ENCODE measurements around the gene SFTPD. TPM values are rescaled to one million over a fixed set of nuclear protein-coding genes. Genes with fewer than 3 reads are reported as not detected.

Gene SFTPD
- total RNA-seq, 1 donor from 2014 or later, result 0.36 TPM

GRCh38 chr10:79947083-79947415 is 1.9 kb downstream of the SFTPD start:
- DNase-seq (ENCODE audit: low spot score) (no peak), ATAC-seq (no peak)
- intact Hi-C loops (cut with DNase I), result no loop called here

- ATAC-seq (no peak), DNase-seq (ENCODE audit: low spot score) (no peak)
- intact Hi-C loops (cut with DNase I), result no loop called here
Measured at GRCh38 chr10:79946271-79947082, 2.4 kb downstream of the SFTPD start.

GRCh38 chr10:79944428-79945395 is 4.2 kb downstream of the SFTPD start:
- intact Hi-C loops (cut with DNase I), result no loop called here
- no peak for DNase-seq (ENCODE audit: low spot score)
- no peak for ATAC-seq

GRCh38 chr10:79943871-79944270 is 5.0 kb downstream of the SFTPD start:
- DNase-seq (ENCODE audit: low spot score) (no peak), ATAC-seq (no peak)
- intact Hi-C loops (cut with DNase I), result no loop called here

- intact Hi-C loops (cut with DNase I), result no loop called here
- DNase-seq (ENCODE audit: low spot score) (no peak), ATAC-seq (no peak)
Measured at GRCh38 chr10:79942261-79943185, 6.4 kb downstream of the SFTPD start.

GRCh38 chr10:79941585-79942210 is 7.2 kb downstream of the SFTPD start:
- intact Hi-C loops (cut with DNase I), result no loop called here
- no peak for ATAC-seq
- DNase-seq (ENCODE audit: low spot score), result no peak

- ATAC-seq (no peak), DNase-seq (ENCODE audit: low spot score) (no peak)
- intact Hi-C loops (cut with DNase I), result no loop called here
Measured at GRCh38 chr10:79941146-79941545, 7.8 kb downstream of the SFTPD start.

GRCh38 chr10:79940431-79940830 is 8.5 kb downstream of the SFTPD start:
- DNase-seq (ENCODE audit: low spot score) (no peak), ATAC-seq (no peak)
- intact Hi-C loops (cut with DNase I), result no loop called here

- DNase-seq (ENCODE audit: low spot score) (no peak), ATAC-seq (no peak)
- intact Hi-C loops (cut with DNase I), result no loop called here
Measured at GRCh38 chr10:79939969-79940368, 8.9 kb downstream of the SFTPD start.

GRCh38 chr10:79938728-79939406 is 10.0 kb downstream of the SFTPD start:
- peak; percentile 87 for ATAC-seq
- no peak for DNase-seq (ENCODE audit: low spot score)
- intact Hi-C loops (cut with DNase I), result no loop called here

GRCh38 chr10:79937701-79938151 is 11.2 kb downstream of the SFTPD start:
- intact Hi-C loops (cut with DNase I), result no loop called here
- DNase-seq (ENCODE audit: low spot score), result no peak
- ATAC-seq, result no peak

GRCh38 chr10:79936625-79937615 is 12.0 kb downstream of the SFTPD start:
- ATAC-seq (no peak), DNase-seq (ENCODE audit: low spot score) (no peak)
- intact Hi-C loops (cut with DNase I), result no loop called here

- DNase-seq (ENCODE audit: low spot score), result no peak
- no peak for ATAC-seq
- intact Hi-C loops (cut with DNase I), result no loop called here
Measured at GRCh38 chr10:79933961-79934360, 14.9 kb downstream of the SFTPD start.

- intact Hi-C loops (cut with DNase I), result no loop called here
- DNase-seq (ENCODE audit: low spot score), result no peak
- no peak for ATAC-seq
Measured at GRCh38 chr10:79932841-79933379, 16.0 kb downstream of the SFTPD start.

GRCh38 chr10:79932307-79932706 is 16.6 kb downstream of the SFTPD start:
- intact Hi-C loops (cut with DNase I), result no loop called here
- DNase-seq (ENCODE audit: low spot score) (no peak), ATAC-seq (no peak)

GRCh38 chr10:79930751-79931150 is 18.2 kb downstream of the SFTPD start:
- intact Hi-C loops (cut with DNase I), result no loop called here
- DNase-seq (ENCODE audit: low spot score), result no peak
- no peak for ATAC-seq

GRCh38 chr10:79930267-79930666 is 18.6 kb downstream of the SFTPD start:
- DNase-seq (ENCODE audit: low spot score) (no peak), ATAC-seq (no peak)
- intact Hi-C loops (cut with DNase I), result no loop called here
